Mesothelial cell of epicardium (in vitro differentiated cells): ENCODE measurements around the gene MCF2L. TPM values are rescaled to one million over a fixed set of nuclear protein-coding genes. Genes with fewer than 3 reads are reported as not detected.

Experiments
- DNase-seq, 2 experiments: peaks; one replicate each; pipeline ENCODE4 v3.0.0; 2021; ENCODE audit warnings: low spot score in 2 of 2; ENCODE audit not compliant: unreplicated experiment in 2 of 2
- H3K27ac Mint-ChIP-seq: 2 replicates; pipeline ENCODE4 v1.8.0; 2021; ENCODE audit warnings: mixed read lengths
- H3K27me3 Mint-ChIP-seq: 2 replicates; pipeline ENCODE4 v1.8.0; 2021; ENCODE audit warnings: low read depth, mixed read lengths
- H3K36me3 Mint-ChIP-seq: 2 replicates; pipeline ENCODE4 v1.8.0; 2021; ENCODE audit warnings: mixed read lengths
- H3K4me1 Mint-ChIP-seq: 2 replicates; pipeline ENCODE4 v1.8.0; 2021; ENCODE audit warnings: mixed read lengths
- H3K4me3 Mint-ChIP-seq: 2 replicates; pipeline ENCODE4 v1.8.0; 2021; ENCODE audit warnings: mild to moderate bottlenecking, moderate library complexity, mixed read lengths
- H3K9me3 Mint-ChIP-seq: 2 replicates; pipeline ENCODE4 v1.8.0; 2021; ENCODE audit warnings: mixed read lengths
- CTCF ChIP-seq: fragments of 200-600 bp; sonication (generic); IDR thresholded peaks from one replicate; pipeline ENCODE4 v1.5.0; 2021; ENCODE audit warnings: antibody characterized with exemption; ENCODE audit not compliant: unreplicated experiment
- total RNA-seq: library from RNA; stranded (reverse); gene quantifications from 3 replicates; pipeline ENCODE4 v1.2.1, GENCODE V29; 2021

The MCF2L gene
- total RNA-seq, 1 donor from 2014 or later: 36.6 TPM

DNA sequence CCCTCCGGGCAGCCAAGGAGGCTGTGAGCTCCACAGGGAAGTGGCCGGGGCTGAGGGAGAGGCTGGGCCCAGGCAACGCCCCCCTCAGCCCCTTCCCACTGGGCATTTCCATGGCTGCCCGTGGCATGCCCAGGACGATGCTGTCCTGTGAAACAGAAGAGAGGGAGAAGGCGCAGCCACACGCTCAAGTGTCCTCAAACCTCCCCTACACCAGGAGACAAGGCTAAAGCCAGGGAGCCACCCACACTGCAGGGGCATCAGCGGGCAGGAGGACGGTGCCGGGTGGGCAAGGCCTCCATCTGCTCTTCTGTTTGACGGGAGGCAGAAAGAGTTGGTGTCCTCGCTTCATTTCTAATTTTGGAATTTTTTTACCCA lies 175.2 kb downstream of the MCF2L start:
- Mint-ChIP-seq H3K36me3 (no peaks in the 10 kb centered on the region), H3K9me3 (no peaks in the 10 kb centered on the region), H3K27me3 (peaks cover 13% of the 10 kb centered on the region), H3K4me1 (no peaks in the 10 kb centered on the region), H3K27ac (no peak overlapping the region), H3K4me3 (no peak overlapping the region)
- TF ChIP-seq CTCF: no peak
- no peak for DNase-seq

DNA sequence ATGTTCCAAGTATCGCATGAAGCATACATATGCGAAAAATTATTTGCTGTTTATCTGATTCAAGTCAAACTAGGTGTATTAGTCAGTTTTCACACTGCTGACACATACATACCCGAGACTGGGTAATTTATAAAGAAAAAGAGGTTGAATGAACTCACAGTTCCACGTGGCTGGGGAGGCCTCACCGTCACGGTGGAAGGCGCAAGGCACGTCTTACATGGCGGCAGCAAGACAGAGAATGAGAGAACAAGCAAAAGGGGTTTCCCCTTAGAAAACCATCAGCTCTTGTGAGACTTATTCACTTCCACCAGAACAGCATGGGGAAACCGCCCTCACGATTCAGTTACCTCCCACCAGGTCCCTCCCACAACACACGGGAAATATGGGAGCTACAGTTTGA lies 176.5 kb downstream of the MCF2L start:
- Mint-ChIP-seq H3K27me3 (peaks cover 16% of the 10 kb centered on the region), H3K9me3 (no peaks in the 10 kb centered on the region), H3K36me3 (no peaks in the 10 kb centered on the region), H3K4me3 (no peak overlapping the region), H3K27ac (no peak overlapping the region), H3K4me1 (no peaks in the 10 kb centered on the region)
- no peak for DNase-seq
- no peak for TF ChIP-seq CTCF

GRCh38 chr13:113145911-113146598 lies 177.0 kb downstream of the MCF2L start:
- Mint-ChIP-seq H3K27ac (no peak overlapping the region), H3K4me1 (peaks cover under 1% of the 10 kb centered on the region), H3K36me3 (no peaks in the 10 kb centered on the region), H3K4me3 (no peak overlapping the region), H3K9me3 (no peaks in the 10 kb centered on the region), H3K27me3 (peaks cover 17% of the 10 kb centered on the region)
- no peak for TF ChIP-seq CTCF
- DNase-seq: no peak

DNA sequence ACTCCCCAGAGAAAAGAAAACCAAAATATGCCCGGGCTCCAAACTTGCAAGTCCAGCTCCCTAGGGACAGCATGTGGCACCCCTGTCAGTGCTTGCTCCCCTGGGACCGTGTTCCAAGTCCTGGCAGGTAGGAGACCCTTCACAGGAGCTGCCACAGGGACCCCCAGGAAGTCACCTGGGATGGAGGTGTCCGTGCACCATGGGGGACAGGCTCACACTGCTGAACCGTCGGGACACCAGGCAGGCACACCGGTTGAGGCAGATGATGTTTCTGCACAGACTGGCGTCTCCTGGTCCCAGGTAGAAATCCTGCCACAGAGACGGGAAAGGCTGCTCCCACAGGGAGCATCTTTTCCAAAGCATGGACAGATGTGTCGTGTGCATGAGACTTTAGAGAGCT lies 177.7 kb downstream of the MCF2L start:
- H3K9me3 Mint-ChIP-seq: no peaks in the 10 kb centered on the region
- no peak overlapping the region for H3K4me3 Mint-ChIP-seq
- no peak overlapping the region for H3K27ac Mint-ChIP-seq
- no peaks in the 10 kb centered on the region for H3K36me3 Mint-ChIP-seq
- H3K4me1 Mint-ChIP-seq: peaks cover 2% of the 10 kb centered on the region
- DNase-seq: no peak
- TF ChIP-seq CTCF: no peak
- peaks cover 22% of the 10 kb centered on the region for H3K27me3 Mint-ChIP-seq

- DNase-seq: no peak
- Mint-ChIP-seq H3K4me1 (peaks cover 3% of the 10 kb centered on the region), H3K27me3 (peaks cover 25% of the 10 kb centered on the region), H3K27ac (no peak overlapping the region), H3K4me3 (no peak overlapping the region), H3K36me3 (no peaks in the 10 kb centered on the region), H3K9me3 (no peaks in the 10 kb centered on the region)
- no peak for TF ChIP-seq CTCF
These were observed 178.2 kb downstream of the MCF2L start for GRCh38 chr13:113147206-113147605.

GRCh38 chr13:113148407-113148806 lies 179.4 kb downstream of the MCF2L start:
- H3K27ac Mint-ChIP-seq: no peak overlapping the region
- H3K4me3 Mint-ChIP-seq: no peak overlapping the region
- no peaks in the 10 kb centered on the region for H3K9me3 Mint-ChIP-seq
- H3K36me3 Mint-ChIP-seq: no peaks in the 10 kb centered on the region
- peaks cover 32% of the 10 kb centered on the region for H3K27me3 Mint-ChIP-seq
- H3K4me1 Mint-ChIP-seq: peaks cover 11% of the 10 kb centered on the region
- TF ChIP-seq CTCF: no peak
- DNase-seq: no peak
